PC-9 (cell line): ENCODE measurements around the gene BTRC.

Source experiments
- EZH2 ChIP-seq: fragments of 200-600 bp; sonication (generic); IDR thresholded peaks from 2 replicates; pipeline ENCODE4 v1.8.0; 2017; ENCODE audit warnings: antibody characterized with exemption, low read depth
- TF ChIP-seq, protein P1 (sequence below): fragments of 200-600 bp; sonication (generic); conservative IDR thresholded peaks from 2 replicates; pipeline ENCODE4 v1.6.1; 2017; ENCODE audit warnings: mixed run types, antibody characterized with exemption, mild to moderate bottlenecking, moderate library complexity

GRCh38 chr10:101357958-101358357 is 4.0 kb downstream of the BTRC start:
- TF ChIP-seq, protein P1, sequence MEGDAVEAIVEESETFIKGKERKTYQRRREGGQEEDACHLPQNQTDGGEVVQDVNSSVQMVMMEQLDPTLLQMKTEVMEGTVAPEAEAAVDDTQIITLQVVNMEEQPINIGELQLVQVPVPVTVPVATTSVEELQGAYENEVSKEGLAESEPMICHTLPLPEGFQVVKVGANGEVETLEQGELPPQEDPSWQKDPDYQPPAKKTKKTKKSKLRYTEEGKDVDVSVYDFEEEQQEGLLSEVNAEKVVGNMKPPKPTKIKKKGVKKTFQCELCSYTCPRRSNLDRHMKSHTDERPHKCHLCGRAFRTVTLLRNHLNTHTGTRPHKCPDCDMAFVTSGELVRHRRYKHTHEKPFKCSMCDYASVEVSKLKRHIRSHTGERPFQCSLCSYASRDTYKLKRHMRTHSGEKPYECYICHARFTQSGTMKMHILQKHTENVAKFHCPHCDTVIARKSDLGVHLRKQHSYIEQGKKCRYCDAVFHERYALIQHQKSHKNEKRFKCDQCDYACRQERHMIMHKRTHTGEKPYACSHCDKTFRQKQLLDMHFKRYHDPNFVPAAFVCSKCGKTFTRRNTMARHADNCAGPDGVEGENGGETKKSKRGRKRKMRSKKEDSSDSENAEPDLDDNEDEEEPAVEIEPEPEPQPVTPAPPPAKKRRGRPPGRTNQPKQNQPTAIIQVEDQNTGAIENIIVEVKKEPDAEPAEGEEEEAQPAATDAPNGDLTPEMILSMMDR = no peak
- TF ChIP-seq EZH2 = no peak
